C4-2B (cell line): ENCODE measurements around the gene AGPS.

ENCODE experiments used
- ZFX ChIP-seq: fragments of 450-650 bp; IDR thresholded peaks from 2 replicates; pipeline ENCODE4 v1.6.1; 2017
- TF ChIP-seq, protein P1 (sequence below): fragments of 450-650 bp; conservative IDR thresholded peaks from 2 replicates; pipeline ENCODE4 v1.5.1; 2017; ENCODE audit warnings: mild to moderate bottlenecking

DNA sequence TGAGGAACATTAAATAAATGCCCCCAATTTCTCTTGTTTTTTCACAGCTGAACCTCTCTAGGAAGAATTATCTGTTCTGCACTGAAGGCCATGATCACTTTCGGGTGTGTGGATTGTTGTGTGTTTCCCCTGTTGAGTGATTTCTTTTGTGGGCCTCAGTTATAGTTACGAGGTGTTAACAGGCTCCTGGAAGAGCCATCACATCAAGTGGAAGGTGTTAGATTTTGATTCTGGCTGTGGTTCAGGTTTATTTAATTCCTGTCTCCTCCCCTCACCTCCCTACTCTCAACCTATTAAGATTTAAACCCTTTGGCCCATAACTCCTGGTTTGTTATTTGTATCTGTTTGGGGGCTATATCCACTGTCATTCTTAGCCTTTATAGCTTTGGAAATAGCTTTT lies 182.8 kb downstream of the AGPS start:
- TF ChIP-seq, protein P1, sequence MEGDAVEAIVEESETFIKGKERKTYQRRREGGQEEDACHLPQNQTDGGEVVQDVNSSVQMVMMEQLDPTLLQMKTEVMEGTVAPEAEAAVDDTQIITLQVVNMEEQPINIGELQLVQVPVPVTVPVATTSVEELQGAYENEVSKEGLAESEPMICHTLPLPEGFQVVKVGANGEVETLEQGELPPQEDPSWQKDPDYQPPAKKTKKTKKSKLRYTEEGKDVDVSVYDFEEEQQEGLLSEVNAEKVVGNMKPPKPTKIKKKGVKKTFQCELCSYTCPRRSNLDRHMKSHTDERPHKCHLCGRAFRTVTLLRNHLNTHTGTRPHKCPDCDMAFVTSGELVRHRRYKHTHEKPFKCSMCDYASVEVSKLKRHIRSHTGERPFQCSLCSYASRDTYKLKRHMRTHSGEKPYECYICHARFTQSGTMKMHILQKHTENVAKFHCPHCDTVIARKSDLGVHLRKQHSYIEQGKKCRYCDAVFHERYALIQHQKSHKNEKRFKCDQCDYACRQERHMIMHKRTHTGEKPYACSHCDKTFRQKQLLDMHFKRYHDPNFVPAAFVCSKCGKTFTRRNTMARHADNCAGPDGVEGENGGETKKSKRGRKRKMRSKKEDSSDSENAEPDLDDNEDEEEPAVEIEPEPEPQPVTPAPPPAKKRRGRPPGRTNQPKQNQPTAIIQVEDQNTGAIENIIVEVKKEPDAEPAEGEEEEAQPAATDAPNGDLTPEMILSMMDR, result no peak
- no peak for TF ChIP-seq ZFX
